Activated T-cell treated with anti-CD3 and anti-CD28 coated beads for 1 hour (primary cell): Measurements from ENCODE around the gene NTNG2.

Experiments used
- DNase-seq: peaks from one replicate; pipeline ENCODE4 v3.0.0-alpha.2; 2020; ENCODE audit warnings: low read depth

NTNG2 gene

GRCh38 chr9:132146575-132146974 is 15.3 kb upstream of the NTNG2 start:
- DNase-seq, result no peak

DNA sequence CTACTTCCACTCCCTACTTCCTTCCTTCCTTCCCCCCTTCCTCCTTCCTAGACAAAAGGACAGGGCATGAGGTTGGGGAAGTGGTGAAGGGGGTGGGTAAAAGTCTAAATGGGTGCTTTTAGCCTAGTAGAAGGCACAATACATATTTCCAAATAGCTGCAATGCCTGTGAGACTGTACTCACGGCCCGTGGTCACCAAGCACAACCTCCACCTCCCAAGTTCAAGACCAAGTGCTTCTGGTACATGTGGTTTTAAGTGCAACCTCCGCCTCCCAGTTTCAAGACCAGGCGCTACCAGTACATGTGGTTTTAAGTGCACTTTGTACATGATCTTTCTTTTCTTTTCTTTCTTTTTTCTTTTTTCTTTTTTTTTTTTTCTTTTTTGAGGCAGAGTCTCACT is 14.5 kb upstream of the NTNG2 start:
- no peak for DNase-seq

DNA sequence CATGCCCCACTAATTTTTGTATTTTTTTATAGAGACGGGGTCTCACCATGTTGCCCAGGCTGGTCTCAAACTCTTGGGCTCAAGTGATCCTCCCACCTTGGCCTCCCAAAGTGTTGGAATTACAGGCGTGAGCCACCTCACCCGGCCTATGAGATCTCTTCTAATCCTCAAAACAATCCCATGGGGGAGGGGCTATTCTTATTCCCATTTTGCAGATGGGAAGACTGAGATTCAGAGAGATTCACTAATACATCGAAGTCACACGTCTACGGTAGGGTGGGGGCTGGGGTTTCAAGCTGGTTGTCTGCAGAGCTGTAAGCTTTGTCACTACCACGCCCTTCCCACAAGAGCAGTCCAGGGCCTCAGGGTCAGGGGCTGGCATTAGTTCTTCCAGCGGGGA is 14.0 kb upstream of the NTNG2 start:
- DNase-seq, result no peak

GRCh38 chr9:132150256-132150655 is 11.6 kb upstream of the NTNG2 start:
- DNase-seq, result no peak

- no peak for DNase-seq
These were observed 10.7 kb upstream of the NTNG2 start for GRCh38 chr9:132151118-132151517.

- no peak for DNase-seq
These were observed 9.6 kb upstream of the NTNG2 start for GRCh38 chr9:132152231-132152630.

- DNase-seq, result no peak
These were observed 6.8 kb upstream of the NTNG2 start for GRCh38 chr9:132154863-132155567.

GRCh38 chr9:132155568-132155895 is 6.3 kb upstream of the NTNG2 start:
- DNase-seq, result no peak

- no peak for DNase-seq
These were observed 5.6 kb upstream of the NTNG2 start for GRCh38 chr9:132156262-132156661.

- DNase-seq, result no peak
These were observed 4.3 kb upstream of the NTNG2 start for GRCh38 chr9:132157347-132158116.

GRCh38 chr9:132160802-132161742 is 786 bp upstream of the NTNG2 start:
- DNase-seq, result peak; percentile 34

GRCh38 chr9:132162764-132163456 is 1.1 kb downstream of the NTNG2 start:
- no peak for DNase-seq

GRCh38 chr9:132163457-132163875 is 1.6 kb downstream of the NTNG2 start:
- no peak for DNase-seq

DNA sequence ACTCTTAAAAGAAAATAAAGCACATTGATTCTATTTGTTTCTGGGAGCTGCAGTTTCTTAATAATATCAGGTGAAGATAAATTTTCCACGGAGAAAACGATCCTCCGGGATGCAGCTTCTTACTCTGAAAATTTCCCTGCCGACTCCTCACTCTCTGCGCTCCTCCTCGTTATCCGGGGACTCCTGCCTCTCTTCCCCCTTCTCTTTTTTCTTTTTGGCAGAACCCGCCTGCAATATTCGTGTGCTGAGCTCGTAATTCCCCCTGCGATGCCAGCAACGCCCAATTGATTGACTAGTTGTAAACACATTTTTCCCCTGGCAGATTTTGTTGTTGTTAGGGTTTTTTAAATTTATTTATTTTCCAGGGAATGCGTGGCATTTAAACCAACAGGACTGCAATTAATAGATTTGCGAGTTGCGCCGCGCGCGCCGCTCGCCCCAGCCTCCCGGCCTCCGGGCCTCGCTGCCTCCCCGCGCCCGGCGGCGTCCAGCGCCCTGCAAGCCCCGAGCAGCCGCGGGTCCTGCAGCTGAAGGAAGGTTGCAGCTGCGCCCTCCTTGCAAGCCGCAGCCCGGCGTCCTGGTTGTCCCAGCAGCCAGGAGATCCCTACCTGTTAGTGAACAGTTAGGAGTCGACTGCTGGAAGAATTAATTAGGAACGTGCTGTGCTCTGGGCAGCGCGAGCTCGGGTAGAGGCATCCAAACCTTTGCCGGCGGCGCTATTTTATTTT is 2.2 kb downstream of the NTNG2 start:
- DNase-seq, result no peak

DNA sequence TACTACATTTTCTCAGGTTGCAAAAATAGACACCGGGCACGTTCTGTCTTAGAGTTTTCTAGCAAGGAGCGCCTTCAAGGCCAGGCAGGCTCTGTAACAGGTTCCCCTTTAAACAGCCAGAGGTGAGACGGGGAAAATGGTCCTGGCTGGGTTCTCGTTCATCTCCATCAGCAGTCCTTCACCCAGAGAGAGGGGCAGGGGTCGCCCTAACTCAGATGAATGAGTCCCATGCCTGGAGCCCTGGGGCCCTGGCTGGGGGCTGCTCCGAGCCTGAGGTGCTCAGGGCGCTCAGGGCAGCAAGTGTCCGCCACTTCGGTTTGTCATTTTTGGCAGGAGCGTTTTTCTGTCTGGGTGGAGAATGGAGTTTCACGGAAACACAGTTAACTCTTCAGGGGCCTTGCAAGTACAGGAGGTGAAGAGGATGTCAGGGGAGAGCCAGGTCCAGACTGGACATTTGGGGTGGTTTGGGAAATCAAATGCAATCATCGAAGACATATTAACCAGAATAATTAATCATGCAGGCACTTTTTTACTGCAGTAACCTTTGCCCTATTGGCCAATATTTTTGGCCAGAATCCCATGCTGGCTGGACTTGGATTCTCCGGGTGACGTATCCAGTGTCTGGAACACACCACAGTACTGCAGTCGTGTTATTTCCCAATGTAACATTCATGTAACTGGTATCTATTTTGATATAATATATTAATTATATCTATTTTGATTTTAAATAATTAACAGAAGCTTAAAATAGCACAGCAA is 2.9 kb downstream of the NTNG2 start:
- no peak for DNase-seq

GRCh38 chr9:132166599-132166998 is 4.7 kb downstream of the NTNG2 start:
- DNase-seq, result no peak

DNA sequence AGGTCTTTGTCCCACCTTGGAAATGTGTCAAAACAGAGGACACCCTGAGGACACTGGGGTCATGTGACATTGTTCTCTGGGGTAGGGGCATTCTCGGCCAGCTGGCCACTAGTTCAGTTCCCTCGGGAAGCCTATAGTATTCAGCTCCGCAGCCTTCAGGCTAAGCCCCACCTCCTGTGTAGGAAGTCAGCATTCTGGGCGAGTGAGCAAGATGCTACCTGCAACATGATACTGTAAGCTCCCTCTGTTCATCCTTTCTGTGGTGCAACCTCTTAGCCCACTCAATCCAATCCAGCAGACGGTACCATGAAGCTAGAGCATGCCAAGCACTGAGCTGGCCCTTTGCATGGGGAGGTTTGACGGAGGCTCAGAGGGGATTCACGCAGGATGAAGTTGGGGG is 5.3 kb downstream of the NTNG2 start:
- DNase-seq, result no peak

DNA sequence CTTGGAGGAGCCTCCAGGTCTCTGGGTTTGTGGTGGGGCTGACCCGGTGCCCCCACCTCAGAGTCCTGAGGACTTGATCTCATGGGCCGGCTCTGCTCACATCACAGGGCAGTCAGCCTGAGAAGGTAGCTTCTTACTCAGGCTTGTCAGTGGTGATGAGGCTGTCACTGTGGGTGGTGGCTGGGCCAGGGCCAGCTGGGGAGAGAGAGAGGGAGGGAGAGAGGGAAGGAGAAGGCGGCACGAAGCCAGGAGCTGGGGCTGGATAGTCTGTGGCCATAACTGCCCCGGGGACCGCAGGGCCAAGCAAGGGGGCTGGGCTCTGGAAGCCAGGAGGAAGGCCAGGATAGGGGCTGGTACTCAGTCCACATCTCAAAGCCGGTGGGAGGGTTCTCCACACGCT is 6.5 kb downstream of the NTNG2 start:
- DNase-seq, result no peak

- no peak for DNase-seq
These were observed 7.0 kb downstream of the NTNG2 start for GRCh38 chr9:132168851-132169250.

GRCh38 chr9:132169672-132170392 is 8.0 kb downstream of the NTNG2 start:
- DNase-seq, result peak; percentile 51
